ENCODE data around the gene CHSY1.

DNA sequence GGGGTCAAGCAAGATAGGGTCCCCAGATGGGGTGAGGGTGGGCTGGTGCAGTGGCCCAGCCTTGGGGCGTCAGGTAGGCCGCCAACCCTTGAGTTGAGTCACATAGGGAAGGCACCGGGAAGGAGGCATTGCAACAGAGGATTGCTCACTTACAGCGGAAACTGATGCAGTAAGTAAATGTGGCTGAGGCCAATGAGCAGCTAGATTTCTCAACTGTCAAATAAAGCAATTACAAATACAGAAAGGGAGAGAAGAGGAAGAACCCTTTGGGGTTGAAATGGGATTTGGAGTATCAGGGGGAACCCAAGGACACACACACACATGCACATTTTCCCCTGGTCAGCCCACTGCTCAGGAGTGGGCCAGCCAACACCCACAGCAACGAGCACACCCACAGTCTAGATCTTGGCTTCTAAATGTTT is 44.0 kb downstream of the CHSY1 start:
- TF ChIP-seq, protein P1, sequence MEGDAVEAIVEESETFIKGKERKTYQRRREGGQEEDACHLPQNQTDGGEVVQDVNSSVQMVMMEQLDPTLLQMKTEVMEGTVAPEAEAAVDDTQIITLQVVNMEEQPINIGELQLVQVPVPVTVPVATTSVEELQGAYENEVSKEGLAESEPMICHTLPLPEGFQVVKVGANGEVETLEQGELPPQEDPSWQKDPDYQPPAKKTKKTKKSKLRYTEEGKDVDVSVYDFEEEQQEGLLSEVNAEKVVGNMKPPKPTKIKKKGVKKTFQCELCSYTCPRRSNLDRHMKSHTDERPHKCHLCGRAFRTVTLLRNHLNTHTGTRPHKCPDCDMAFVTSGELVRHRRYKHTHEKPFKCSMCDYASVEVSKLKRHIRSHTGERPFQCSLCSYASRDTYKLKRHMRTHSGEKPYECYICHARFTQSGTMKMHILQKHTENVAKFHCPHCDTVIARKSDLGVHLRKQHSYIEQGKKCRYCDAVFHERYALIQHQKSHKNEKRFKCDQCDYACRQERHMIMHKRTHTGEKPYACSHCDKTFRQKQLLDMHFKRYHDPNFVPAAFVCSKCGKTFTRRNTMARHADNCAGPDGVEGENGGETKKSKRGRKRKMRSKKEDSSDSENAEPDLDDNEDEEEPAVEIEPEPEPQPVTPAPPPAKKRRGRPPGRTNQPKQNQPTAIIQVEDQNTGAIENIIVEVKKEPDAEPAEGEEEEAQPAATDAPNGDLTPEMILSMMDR (IDR thresholded peaks at IDR 0.05), result no peak
- no peak for TF ChIP-seq EZH2 (IDR thresholded peaks at IDR 0.05)

Data from neural progenitor cell (in vitro differentiated cells).